GOT3 (cell line): ENCODE data around the gene SNX33.
A peak's percentile ranks its signal among the peaks of the same experiment; 100 is the strongest.
"Not testable (repeated sequence)": the region's sequence is repeated elsewhere in the genome, so short reads cannot be mapped to it uniquely, and the experiment has no call there.

Experiments used
- DNase-seq: peaks from one replicate; lab custom pipeline; 2025; ENCODE audit warnings: mixed read lengths; lab: John Stamatoyannopoulos, UW

The SNX33 gene, protein sequence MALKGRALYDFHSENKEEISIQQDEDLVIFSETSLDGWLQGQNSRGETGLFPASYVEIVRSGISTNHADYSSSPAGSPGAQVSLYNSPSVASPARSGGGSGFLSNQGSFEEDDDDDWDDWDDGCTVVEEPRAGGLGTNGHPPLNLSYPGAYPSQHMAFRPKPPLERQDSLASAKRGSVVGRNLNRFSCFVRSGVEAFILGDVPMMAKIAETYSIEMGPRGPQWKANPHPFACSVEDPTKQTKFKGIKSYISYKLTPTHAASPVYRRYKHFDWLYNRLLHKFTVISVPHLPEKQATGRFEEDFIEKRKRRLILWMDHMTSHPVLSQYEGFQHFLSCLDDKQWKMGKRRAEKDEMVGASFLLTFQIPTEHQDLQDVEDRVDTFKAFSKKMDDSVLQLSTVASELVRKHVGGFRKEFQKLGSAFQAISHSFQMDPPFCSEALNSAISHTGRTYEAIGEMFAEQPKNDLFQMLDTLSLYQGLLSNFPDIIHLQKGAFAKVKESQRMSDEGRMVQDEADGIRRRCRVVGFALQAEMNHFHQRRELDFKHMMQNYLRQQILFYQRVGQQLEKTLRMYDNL

DNA sequence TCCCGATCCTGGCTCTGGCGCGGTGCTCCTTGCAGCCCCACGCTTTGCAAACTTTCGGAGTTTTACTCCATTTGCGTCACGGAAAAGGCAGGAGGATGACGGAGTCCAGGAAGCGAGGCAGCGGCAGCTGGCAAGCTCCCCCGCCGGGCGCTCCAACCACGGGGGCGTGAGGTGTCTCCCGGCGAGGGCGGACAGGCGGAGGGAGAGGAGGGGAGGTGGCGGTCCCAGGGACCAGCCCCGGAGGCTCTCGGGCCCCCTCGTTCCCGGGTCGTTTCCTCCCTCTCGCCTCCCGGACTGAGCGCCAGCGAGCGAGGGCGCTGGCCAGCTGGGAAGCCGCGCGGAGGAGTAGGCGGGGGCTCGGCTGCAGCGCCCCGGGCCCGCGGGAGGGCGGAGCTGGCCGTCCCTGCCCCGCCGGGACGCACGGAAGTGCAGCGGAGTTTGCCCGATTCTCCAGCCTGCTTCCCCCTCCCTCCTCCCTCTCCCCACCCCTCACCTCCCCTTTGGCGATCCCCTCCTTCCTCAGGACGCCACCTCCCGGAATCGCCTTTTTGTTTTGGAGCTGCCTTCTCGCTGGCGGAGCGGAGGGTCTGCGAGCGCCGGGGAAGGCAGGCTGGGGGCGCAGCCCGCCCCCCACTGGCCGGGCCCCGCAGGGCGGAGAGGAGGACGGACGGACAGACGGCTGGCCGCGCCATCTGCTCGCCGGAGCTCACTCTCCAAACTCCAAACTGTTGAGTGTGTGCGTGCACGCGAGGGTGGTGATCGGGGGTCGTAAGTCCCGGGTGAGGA lies at the start of gene SNX33:
Gene SNX33 (plus strand): TSS at position 543 of the 786 bp plus-strand sequence. CDS start 1,191 bp downstream, outside the sequence.
- DNase-seq: peak; percentile 63

DNA sequence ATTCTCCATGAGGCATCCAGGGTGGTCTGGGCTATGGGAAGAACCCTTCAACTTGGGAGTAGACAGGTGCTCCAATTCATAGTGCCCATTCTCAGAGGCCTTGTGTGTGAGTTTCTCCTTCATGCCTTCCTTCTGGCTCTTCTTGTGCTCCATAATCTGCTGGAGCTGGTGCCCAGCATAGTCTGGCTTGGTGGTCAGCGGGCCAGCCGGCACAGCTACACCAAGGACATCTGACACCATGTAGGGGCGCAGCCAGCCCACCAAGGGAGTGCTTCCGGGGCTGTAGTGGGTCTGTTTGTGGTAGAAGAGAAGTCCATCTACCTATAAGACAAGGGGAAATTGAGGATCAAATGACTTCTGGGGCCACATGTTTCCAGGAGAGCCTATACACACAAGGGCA lies 49.4 kb upstream of the SNX33 start:
- DNase-seq: no peak

DNA sequence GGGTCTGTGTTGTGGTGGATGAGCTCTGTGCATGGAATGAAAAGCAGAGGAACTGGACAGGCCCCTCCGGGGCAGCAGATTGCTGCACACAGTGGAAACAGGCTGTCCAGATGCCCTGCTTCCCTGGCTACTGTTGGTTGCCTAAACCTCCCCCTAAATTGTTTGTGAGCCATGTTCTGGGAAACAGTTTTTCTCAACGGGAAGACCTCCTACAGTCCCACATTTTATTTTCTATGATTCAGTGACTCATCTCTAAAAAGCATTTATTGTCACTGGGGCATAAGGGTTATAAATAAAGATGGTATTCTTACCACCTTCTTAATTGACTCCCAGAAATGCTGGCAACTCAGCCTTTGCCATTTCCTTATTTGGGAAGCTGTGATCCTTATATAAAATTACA lies 48.3 kb upstream of the SNX33 start:
- no peak for DNase-seq

DNA sequence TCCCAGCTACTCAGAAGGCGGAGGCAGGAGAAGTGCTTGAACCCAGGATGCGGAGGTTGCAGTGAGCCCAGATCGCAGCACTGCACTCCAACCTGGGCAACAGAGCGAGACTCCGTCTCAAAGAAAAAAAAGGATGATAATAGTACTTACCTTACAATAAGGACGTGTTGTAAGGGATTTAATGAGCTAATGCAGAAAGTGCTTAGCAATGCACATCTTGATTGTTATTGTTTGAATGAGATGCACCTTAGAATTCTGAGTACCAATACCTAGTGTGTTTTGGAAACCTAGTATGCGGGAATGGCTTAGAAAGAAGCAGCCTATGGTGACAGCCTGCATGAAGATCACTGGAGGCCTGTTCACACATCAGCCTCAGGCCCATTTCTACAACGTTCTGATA lies 41.7 kb upstream of the SNX33 start:
- no peak for DNase-seq

DNA sequence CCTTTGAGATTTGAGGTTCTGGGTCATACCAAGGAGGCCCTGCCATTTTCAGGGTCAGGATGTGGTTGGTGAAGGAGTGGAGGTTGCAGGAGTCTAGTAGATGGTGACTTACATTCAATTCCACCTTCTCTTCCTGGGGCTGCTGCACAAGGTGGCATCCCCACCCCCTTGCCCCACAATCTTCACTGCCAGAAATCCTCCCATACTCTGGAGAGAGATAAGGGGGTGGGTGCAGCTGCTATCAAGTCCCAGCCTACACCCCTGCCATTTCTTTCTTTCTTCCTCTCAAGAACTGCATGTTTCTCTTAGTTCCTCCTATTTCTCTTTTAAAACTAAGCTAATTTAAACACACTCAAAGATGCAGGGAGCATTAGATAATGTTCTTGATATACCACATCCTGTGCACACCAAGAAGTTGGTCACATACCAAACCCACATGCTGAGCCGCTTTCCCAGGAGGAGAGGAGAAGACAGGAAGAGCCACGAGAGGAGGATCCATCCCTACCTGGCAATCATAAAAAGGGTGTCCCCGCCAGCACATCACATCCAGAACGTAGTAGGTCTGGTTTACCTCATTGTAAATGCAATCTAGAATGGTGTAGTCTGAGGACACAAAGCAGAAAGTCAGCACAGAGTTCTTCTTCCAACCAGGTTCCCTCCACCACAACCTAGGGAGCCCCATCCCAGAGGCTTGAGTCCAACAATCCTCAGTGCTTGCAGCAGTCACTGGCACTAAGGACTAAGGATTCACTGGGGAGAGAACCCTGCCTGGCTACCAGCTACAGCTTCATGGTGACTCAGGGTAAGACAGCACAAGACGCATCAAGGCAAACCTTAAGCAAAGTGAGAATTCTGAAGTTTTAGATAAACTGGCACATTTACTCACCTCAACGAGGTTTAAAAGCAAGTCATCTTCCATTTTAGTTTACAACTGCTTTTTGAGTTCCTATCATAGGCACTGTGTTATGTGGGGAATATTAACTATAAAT lies 40.7 kb upstream of the SNX33 start:
- DNase-seq: no peak

DNA sequence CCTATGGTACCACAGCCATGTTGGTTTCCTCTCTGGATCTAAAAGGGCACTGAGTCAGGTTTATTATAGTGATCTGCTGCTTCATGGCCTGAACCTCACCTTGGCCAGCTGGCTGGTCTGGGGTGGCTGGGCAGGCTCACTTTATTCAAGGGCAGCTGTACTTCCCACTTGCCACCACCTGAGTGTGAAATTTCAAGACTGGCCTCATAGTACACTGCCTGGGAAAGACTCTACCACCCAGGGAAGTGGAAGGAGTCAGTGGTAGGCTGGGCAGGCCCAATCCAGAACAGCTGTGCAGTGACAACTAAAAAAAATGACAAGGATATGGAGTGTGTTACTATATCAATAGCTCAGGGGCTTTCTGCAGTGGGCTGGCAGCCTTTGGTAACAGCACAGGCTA lies 30.9 kb upstream of the SNX33 start:
- no peak for DNase-seq

DNA sequence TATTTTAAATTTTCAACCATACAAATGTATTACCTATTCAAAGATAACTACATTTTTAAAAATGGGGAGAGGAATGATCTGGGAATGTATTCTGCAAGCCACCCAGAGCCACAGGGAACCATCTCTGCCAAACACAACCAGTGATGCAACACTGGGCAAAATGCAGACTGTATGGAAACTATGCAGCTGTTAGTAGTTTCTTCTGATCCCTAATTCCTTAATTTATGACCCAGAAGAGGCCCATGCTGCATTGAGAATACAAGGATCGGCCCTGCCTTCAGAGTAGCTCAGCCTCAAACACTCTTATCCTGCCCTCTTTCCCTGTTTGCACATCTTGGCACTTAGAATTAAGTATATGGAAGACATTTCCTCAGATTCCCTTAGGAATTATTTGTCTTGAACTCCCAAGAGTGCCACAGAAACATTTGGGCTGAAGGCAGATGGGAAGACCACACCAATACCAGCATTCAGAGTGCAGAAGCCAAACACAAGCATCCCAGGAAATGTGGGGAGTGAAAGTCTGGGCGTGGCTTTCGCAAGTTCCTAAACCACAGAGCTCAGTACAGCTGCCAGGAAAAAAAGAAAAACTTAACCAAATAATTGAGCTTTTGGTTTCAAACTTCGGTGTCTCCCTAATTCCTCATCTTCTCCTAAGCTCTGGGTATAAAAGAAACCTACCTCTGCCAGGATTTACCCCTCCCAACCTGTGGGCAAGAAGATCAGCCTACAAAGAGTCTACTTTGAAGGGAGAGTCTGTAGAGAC lies 27.5 kb upstream of the SNX33 start:
- DNase-seq: no peak

DNA sequence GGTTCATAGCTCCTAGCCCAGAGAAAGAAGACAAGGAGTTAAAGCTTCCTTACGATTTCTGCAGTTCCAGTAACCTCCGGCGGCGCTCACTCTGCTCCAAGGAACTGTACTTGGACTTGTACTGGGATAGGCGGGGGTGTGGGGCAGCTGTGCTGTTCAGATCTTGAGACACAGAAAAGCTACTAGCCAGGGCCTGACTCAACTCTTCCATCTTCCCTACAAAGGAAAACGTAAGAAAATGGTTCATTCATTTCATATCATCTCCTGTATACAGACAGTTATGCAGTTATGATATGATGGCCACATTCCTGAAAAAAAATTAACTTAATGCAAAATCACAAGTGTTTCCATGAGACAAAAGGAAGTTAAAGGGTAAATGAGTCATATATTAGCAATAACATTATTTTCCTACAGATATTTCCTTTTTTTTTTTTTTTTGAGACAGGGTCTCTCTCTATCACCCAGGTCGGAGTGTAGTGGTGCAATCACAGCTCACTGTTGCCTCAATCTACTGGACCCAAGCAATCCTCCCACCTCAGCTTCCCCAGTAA lies 26.8 kb upstream of the SNX33 start:
- peak; percentile 51 for DNase-seq

DNA sequence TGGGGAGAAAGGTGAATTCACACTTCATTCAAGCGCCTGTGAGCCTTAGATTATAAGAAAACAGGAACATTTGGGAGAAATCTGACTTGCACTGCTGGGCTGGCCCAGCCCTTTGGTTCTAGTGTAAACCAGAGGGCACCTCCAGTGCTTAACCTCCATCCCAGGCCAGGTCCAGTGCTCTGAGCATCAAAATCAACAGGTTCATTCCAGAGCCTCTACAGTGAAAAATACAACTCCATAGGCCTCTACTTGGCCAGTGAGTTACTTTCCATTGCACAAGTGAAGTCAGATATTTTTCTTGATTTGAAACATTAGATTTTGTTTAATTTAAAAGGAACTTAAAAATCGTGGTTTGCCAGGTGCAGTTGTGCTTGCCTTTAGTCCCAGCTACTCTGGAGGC lies 25.2 kb upstream of the SNX33 start:
- no peak for DNase-seq

DNA sequence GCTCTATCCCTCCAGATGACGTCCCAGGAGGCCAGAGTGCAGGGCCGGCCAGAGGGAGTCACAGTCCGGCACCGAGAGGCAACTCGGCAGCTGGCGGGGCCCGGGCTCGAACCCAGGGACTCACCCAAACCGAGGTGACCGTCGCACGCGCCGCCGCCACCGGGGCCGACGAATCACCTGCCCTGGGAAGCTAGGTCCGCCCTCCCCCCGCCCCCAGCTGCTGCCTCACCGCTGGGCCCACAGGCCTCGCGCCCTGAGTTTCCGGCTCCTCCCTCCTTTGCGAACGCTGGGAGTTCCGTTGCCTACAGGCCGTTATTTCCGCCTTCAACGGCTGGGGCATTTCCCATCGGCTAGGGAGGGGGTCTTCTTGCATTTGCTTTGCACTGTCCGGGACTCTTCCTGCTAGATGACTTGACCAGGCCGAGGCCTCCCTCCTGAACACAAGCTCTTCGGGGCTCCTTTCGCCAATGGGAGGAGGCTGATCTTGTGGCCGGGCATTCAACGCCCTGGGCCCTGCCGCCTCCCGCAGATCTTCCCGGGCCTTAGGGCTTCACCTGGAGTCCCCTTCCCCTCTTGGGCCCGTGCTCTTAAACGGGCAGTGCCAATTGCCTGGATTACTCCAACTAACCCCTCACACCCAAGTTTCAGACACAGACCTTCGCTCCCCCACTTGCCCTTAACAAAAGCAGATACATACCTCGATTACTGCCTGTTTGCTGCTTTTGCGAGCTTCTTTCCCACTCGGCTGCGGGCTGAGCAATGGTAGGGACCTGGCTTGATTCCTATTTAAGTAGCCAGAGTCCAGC lies 22.0 kb upstream of the SNX33 start, which contains the start of gene SNUPN:
Gene SNUPN (minus strand): TSS at position 184 of the 806 bp plus-strand sequence. CDS start 4,674 bp downstream, outside the sequence.
- peak; percentile 76 for DNase-seq

DNA sequence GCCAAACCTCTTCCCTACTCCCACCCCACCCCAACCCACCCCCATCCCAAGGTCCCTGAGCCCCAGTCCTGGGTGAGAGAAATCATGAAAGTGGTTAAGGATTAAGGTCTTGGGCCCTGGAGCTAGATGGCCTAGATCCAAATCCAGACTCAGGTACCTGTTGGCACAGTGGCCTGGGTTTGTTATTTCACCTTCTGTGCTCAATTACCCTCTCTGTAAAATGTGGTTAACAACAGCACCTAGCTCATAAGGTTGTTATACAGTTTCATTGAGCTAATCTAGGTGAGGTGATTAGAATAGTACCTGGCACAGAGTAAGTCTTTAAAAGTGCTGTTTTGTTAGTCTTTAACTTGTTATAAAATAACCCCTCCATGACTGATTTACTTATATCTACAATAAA lies 15.8 kb upstream of the SNX33 start:
- DNase-seq: no peak

DNA sequence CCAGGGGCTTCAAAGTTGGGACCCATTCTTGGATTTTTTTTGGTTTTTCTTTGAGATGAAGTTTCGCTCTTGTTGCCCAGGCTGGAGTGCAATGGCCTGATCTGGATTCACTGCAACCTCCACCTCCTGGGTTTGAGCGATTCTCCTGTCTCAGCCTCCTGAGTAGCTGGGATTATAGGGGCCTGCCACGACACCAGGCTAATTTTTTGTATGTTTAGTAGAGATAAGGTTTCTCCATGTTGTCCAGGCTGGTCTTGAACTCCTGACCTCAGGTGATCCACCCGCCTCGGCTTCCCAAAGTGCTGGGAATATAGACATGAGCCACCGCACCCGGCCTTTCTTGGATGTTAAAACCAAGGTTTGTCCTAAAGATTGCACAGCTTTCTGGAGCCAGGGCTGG lies 13.8 kb upstream of the SNX33 start:
- DNase-seq: not testable (repeated sequence)

DNA sequence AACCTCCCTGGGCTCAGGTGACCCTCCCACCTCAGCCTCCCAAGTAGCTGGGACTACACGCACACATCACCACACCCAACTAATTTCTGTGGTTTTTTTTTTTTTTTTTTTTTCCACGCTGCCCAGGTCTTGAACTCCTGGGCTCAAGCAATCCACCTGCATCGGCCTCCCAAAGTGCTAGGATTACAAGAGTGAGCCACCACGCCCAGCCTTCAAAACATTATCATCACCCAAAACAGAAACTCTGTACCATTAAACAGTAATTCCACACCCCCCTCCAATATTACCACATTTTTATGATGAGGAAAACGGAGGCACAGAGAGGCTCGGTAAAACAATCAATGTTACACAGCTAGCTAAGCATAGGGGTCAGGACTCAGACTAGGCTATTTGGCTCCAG lies 11.7 kb upstream of the SNX33 start:
- no peak for DNase-seq

DNA sequence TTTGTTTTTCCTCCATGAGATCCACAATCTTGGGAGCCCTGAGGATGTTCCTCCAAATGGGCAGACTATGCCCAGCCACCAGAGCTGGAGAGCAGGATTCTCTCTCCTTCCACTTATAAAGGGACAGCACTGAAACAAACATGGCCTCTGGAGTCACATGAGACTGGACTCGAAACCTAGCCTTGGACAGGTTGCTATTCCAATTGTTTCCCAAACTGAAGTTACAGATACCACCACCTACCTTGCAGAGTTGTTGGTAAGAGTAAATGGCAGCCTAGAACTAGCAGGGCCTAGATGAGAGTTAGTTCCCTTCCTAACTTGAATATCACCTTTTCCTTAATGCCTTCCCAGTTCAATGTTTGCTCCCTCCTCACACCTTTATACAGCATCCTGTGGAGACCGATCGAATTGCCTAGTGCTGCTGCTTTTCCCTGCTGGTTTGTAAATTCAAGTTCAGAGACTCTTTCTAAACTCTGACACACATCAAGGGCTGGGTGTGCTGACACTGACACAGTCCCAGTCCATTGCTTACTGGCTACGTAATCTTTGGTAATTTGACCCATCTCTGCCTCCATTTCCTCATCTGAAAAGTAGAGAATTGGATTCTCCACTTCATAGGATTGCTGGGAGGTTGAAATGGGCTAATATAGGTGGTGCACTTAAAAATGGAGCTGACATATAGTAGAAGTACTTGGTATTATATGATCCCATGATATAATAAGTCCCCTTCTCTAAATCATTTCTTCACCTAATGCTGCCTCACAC lies 10.3 kb upstream of the SNX33 start:
- no peak for DNase-seq

DNA sequence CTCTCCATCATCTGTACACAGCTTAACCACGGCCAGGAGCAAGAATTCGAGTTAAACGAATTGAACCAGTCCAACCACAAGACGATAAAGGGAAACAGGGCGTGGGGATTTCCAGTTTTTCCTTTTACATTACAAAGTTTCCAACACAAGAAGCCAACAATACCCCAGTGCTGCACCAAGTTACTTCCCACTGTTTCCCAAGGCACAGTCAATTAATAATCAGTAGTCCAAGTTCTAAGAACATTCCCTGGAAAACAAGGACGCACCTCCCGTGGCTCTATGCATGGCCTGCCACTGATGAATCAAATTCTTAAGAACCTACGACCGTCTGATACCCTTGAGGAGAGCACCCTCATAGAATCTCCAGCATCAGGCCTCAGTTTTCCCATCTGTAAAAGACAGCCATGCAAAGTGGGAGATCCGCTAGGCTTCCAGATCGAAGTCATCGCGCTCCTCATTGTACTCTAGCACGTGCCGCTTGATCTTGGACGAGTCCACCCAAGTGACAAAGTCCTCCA lies 8.5 kb upstream of the SNX33 start:
- DNase-seq: no peak

DNA sequence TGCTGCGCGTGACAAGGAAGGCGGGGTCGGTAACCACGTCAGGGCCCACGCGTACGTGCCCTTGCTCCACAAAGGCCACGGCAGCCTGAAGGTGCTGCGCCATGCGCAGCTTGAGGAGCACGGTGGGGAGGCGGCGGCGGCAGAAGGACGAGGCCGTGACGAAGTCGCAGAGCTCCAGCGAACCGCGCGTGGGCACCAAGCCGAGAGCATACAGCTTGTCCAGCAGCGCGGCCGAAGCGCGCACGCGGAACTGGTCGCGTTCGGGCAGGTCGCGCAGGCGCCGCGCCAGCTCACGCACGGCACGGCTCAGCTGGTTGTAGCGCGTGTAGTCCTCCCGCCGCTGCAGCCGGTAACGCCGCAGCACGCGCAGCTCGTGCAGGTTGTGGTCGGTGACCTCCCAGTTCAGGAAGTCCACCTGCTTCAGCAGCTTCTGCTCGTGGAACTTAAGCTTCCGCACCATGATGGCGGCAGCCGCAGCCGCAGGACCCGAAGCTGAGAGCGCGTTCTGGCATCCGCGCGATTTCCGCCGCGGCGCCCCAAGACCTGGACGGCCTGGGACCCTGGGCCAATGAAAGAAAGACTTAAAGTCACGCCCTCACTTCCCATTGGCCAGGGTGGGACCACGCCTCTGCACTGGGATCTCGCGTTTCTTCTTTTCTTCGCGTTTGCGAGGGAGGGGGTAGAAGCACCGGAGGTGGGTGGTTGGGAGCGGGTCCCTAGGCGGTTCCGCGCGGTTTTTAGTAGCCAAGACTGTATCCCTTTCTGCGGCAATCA lies 7.8 kb upstream of the SNX33 start, which contains the start of gene IMP3:
Gene IMP3 (minus strand): TSS at position 516 of the 774 bp plus-strand sequence. CDS start 56 bp downstream, at position 460.
- DNase-seq: peak; percentile 86

DNA sequence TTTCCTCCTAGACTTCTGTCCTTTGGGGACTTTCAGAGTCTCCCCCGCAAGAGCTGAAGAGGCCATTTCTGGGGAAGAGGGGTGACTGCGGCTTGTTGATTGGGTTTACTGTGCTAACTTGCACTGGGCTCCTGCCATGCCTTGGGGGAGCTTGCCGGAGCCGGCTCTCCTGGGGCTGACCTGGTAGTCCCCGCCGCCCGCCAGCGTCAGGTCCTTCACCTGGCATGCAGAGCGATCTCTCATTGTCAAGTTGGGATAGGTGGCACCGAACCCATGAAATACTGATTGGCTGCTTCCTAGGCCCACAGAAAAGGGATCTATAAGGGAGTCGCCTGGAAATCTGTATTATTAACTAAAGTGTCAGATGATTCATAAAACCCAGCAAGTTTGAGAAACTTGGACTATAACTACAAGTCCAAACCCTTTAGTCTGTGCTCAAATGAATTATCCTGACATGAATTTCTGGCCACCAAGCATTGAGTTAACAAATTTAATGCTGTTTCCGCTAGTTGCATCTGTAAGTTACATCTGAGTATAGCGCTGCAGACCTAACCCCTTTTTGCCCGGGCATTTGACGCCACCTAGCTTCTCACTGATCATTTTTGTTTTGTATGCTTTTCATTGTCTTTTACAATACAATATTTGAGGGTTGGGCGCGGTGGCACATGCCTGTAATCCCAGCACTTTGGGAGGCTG lies 7.1 kb upstream of the SNX33 start:
- DNase-seq: no peak
